Measurements from ENCODE around the gene CCDC12. TPM values are rescaled to one million over a fixed set of nuclear protein-coding genes. Genes with fewer than 3 reads are reported as not detected.

CCDC12 gene
- total and polyA plus RNA-seq, 2 donors (not counting 1 experiment from before 2014, with no cell fraction given), result 84.0 to 97.3 TPM

GRCh38 chr3:46994801-46995731 is 18.5 kb upstream of the CCDC12 start:
- no peak for DNase-seq
- ChIA-PET POLR2A (no interaction called here), CTCF (interaction anchor here (1.8 to 12.1 kb wide), 2 partner anchors 66 to 129 kb away, joined by 6 to 146 read pairs; no protein-coding TSS in a partner anchor)
- no peak overlapping the region for H3K4me3 ChIP-seq (ENCODE audit: control extremely low read depth in 1 of 5, extremely low read depth in 1 of 5, insufficient read depth in 1 of 5, low read depth in 2 of 5, low read length in 4 of 5)
- Mint-ChIP-seq H3K9me3 (ENCODE audit: insufficient read depth) (no peaks in the 10 kb centered on the region), H3K4me1 (peaks cover 23% of the 10 kb centered on the region), H3K4me3 (no peak overlapping the region), H3K27ac (no peak overlapping the region), H3K27me3 (no peaks in the 10 kb centered on the region)
- no peak overlapping the region for H3K27ac ChIP-seq (ENCODE audit: low read length in 2 of 2)
- H3K9me3 ChIP-seq (ENCODE audit: control extremely low read depth in 1 of 3, control insufficient read depth in 2 of 3, insufficient read depth in 1 of 3, low read length in 2 of 3), result no peaks in the 10 kb centered on the region
- ATAC-seq (ENCODE audit: low read depth), result no peak
- intact Hi-C loops (cut with micrococcal nuclease), result no loop called here
- peaks cover 24% of the 10 kb centered on the region for H3K79me2 ChIP-seq (ENCODE audit: control insufficient read depth, insufficient read depth, low read length)
- H4K20me1 ChIP-seq (ENCODE audit: control insufficient read depth, insufficient read depth, low read length, poor library complexity, severe bottlenecking), result no peaks in the 10 kb centered on the region
- 98% methylated on average over 29 of the region's 29 CpGs for WGBS (ENCODE audit: insufficient coverage)
- H2AFZ ChIP-seq (ENCODE audit: insufficient read depth, low read depth, low read length, poor library complexity, severe bottlenecking), result no peak overlapping the region
- H3K9ac ChIP-seq (ENCODE audit: low read length), result no peak overlapping the region
- TF ChIP-seq CTCF (IDR thresholded peaks at IDR 0.05) (no peak), EZH2 (IDR thresholded peaks at IDR 0.05; ENCODE audit: borderline replicate concordance, insufficient read depth, low read depth, low read length, poor library complexity, severe bottlenecking) (no peak)
- peaks cover 0 to 32% of the 10 kb centered on the region in 2 experiments for H3K36me3 ChIP-seq (replicated peaks in 1 of 2; ENCODE audit: control extremely low read depth in 1 of 2, control insufficient read depth in 1 of 2, extremely low read depth in 1 of 2, insufficient read depth in 2 of 2, low read length in 1 of 2)
- peaks cover 13 to 26% of the 10 kb centered on the region in 2 donors for H3K4me1 ChIP-seq (ENCODE audit: control insufficient read depth in 2 of 2, insufficient read depth in 2 of 2, low read length in 2 of 2)
- no peaks in the 10 kb centered on the region for H3K27me3 ChIP-seq (replicated peaks in 1 of 4; ENCODE audit: control extremely low read depth in 1 of 4, control insufficient read depth in 3 of 4, insufficient read depth in 4 of 4, low read length in 3 of 4)
- no peak overlapping the region for H3K4me2 ChIP-seq (replicated peaks; ENCODE audit: low read depth, low read length, poor library complexity, severe bottlenecking)

- ChIA-PET POLR2A (no interaction called here), CTCF (interaction anchor here (0.8 to 12.1 kb wide), 3 partner anchors 14 to 128 kb away, joined by 3 to 146 read pairs (median 6); no protein-coding TSS in a partner anchor)
- no peak for TF ChIP-seq EZH2 (IDR thresholded peaks at IDR 0.05; ENCODE audit: borderline replicate concordance, insufficient read depth, low read depth, low read length, poor library complexity, severe bottlenecking)
- TF ChIP-seq CTCF (IDR thresholded peaks at IDR 0.05), result no peak
- no peak overlapping the region for H3K4me2 ChIP-seq (replicated peaks; ENCODE audit: low read depth, low read length, poor library complexity, severe bottlenecking)
- Mint-ChIP-seq H3K4me1 (peaks cover 33% of the 10 kb centered on the region), H3K27me3 (no peaks in the 10 kb centered on the region), H3K4me3 (no peak overlapping the region), H3K9me3 (ENCODE audit: insufficient read depth) (no peaks in the 10 kb centered on the region), H3K27ac (no peak overlapping the region)
- no peak for ATAC-seq (ENCODE audit: low read depth)
- 94% methylated on average over 7 of the region's 7 CpGs for WGBS (ENCODE audit: insufficient coverage)
- no peak overlapping the region for H2AFZ ChIP-seq (ENCODE audit: insufficient read depth, low read depth, low read length, poor library complexity, severe bottlenecking)
- no peak overlapping the region for H3K27ac ChIP-seq (ENCODE audit: low read length in 2 of 2)
- peaks cover 16 to 32% of the 10 kb centered on the region in 2 donors for H3K4me1 ChIP-seq (ENCODE audit: control insufficient read depth in 2 of 2, insufficient read depth in 2 of 2, low read length in 2 of 2)
- H3K9me3 ChIP-seq (ENCODE audit: control extremely low read depth in 1 of 3, control insufficient read depth in 2 of 3, insufficient read depth in 1 of 3, low read length in 2 of 3), result no peaks in the 10 kb centered on the region
- no peaks in the 10 kb centered on the region for H3K27me3 ChIP-seq (replicated peaks in 1 of 4; ENCODE audit: control extremely low read depth in 1 of 4, control insufficient read depth in 3 of 4, insufficient read depth in 4 of 4, low read length in 3 of 4)
- intact Hi-C loops (cut with micrococcal nuclease), result no loop called here
- no peak overlapping the region for H3K9ac ChIP-seq (ENCODE audit: low read length)
- peaks cover 0 to 22% of the 10 kb centered on the region in 2 experiments for H3K36me3 ChIP-seq (replicated peaks in 1 of 2; ENCODE audit: control extremely low read depth in 1 of 2, control insufficient read depth in 1 of 2, extremely low read depth in 1 of 2, insufficient read depth in 2 of 2, low read length in 1 of 2)
- no peaks in the 10 kb centered on the region for H4K20me1 ChIP-seq (ENCODE audit: control insufficient read depth, insufficient read depth, low read length, poor library complexity, severe bottlenecking)
- no peak overlapping the region for H3K4me3 ChIP-seq (ENCODE audit: control extremely low read depth in 1 of 5, extremely low read depth in 1 of 5, insufficient read depth in 1 of 5, low read depth in 2 of 5, low read length in 4 of 5)
- H3K79me2 ChIP-seq (ENCODE audit: control insufficient read depth, insufficient read depth, low read length), result peaks cover 17% of the 10 kb centered on the region
- no peak for DNase-seq
Measured at GRCh38 chr3:46993986-46994385, 17.4 kb upstream of the CCDC12 start.

Data from B cell (primary cell).